ENCODE data around the gene PDIA6. TPM values are rescaled to one million over a fixed set of nuclear protein-coding genes. Genes with fewer than 3 reads are reported as not detected.
A peak's percentile ranks its signal among the peaks of the same experiment; 100 is the strongest.
"Not testable (repeated sequence)": the region's sequence is repeated elsewhere in the genome, so short reads cannot be mapped to it uniquely, and the experiment has no call there.

The PDIA6 gene
- total RNA-seq, 1 donor from 2014 or later, result 125 TPM

DNA sequence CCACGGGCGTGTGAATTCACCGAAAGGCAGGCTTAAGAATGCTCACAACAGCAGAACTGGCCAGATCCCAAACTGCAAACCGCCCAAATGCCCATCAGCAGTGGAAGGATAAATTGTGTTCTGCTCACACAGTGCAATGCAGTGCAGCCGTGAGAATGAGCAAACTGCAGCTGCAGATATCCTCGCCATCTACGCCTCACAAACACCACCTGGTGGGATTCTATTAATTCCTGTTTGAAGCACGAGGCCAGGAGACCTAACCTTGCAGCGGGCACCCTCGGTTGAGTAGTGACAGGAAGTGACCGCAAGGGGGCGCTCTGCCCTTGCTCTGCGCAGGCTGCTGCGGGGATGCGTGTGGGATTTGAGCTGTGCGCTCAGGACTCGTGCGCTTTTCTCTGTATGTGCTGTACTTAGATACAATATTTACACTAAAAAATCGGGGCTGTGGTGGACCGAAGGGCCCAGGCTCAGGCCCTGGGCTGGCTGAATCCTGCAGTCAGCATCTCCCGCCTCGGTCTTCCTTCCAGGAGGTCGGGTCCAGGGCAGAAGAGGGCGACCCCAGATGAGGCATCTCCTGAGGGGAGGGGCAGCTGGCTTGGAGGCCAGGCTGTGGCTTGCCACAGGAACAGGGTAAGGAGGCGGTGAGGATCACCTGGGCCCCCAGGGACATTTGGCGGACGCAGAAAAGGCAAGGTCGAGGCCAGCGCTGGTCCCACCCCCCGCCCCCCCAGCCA lies 19.8 kb upstream of the PDIA6 start:
- peak; percentile 64 for DNase-seq

DNA sequence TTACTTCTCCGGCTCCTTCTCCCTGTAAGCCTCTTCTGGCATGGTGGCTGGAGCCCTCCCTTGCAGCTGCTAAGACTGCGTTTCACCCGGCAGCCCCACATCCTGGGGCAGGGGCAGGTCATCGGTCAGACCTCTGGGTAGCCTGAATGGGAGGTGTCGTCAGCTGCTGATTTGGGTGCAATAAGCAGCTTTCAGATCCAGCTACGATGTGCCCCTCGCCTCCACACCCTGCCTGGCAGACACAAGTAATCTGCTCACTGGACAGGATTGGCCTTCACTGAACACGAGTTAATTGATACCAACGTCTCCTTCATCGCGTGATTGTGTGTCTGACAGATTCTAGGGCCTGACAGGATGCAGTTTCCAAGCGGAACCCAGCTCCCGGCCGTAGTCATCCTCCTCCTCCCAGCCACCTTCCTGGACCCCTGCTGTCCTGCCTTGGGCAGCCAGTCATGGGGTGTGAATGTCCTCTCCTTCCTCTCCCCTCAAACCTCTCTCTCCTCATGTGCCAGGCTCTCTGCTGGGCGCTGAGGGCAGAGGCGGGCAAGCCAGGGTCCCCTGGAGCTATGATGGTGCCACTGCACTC lies 18.9 kb upstream of the PDIA6 start:
- DNase-seq, result no peak

DNA sequence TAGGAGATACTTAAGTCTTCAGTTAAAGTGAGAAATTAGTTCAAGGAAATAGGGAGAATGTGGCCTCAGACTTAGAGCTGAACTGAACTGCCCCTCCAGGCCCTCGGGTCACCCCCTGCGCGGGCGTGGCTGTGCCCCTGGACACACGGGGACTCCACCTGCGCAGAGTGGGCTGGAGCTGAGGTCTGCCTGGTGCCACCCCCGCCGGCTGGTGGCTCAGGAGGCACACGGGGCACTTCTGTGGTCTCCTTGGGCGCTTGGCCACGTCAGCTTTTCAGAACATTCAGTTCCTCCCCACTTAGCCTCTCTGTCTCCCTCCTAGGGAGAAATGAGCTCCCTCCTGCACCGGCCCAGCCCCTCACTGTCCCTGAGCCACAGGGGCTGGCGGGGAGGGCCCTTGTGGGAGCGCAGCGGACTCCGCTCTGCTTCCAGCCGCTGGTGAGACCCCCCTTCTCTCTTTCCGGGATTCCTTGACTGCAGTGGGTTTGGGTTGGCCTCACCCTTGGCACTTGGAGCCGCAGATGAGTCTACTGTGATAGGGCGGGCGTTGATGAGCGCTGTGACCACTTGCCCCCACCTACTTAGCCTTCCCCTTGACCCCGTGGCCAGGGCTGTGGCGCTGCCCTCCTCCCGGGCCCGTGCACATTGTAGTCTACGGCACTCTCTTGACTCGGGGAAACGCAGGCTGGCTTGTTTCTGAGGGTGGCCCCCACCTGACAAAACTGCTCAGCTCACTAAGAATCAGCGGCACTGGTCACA lies 18.2 kb upstream of the PDIA6 start:
- no peak for DNase-seq

DNA sequence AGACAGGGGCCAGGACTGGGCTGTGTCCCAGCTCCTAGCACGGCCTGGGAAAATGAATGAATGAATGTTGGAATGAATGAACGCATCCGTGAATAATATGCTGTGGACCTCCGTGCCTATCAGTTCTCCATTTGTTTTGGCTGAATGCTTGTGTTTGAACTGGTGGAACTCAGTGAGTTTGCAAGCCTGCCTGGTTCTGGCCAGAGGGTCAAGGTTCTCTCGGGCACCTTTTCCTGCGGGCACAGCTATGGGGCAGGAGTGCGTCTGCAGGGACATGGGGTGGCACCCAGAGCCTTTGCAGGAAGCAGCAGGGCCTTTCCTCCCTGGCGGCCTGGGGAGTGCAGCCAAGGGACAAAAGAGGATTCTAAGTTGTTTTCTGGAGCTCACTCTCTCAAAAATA lies 17.6 kb upstream of the PDIA6 start:
- no peak for DNase-seq

DNA sequence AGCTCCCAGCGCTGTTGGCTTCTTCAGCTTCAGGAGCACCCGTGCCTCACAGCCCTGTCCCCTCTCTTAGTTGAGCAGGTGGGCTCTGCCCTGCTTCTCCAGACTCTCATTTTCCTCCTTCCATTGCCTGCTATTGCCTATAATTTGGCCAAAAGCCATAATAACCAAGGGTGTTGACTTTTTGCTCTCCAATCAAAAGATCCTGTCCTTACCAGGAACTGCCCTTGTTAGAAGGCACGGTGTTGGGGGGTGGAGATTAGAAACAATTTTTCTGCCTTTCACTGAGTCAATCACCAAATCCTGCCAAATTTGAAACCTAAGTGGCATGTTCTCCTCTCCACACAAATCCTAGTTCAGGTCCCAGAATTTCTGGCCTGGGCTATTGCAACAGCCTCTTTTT lies 16.7 kb upstream of the PDIA6 start:
- DNase-seq, result no peak

DNA sequence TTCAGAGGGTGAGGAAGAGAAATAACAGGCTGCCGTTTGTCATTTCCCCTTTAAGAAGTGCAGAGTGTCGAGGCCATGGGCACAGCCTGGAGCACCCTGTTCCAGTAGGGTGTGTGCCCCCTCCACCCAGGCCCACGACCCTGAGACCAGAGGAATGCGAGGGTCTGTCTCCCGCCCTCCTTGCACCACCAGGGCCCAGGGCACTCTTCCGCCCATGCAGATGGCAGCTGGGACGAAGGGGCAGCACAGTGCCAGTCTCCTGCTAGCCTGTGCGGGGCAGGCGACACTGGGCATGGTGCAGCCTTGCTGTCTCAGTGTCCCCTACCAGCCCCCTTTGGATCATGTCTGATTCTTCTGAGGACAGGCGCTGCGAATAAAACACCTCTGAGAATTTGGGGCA lies 15.8 kb upstream of the PDIA6 start:
- DNase-seq, result no peak

DNA sequence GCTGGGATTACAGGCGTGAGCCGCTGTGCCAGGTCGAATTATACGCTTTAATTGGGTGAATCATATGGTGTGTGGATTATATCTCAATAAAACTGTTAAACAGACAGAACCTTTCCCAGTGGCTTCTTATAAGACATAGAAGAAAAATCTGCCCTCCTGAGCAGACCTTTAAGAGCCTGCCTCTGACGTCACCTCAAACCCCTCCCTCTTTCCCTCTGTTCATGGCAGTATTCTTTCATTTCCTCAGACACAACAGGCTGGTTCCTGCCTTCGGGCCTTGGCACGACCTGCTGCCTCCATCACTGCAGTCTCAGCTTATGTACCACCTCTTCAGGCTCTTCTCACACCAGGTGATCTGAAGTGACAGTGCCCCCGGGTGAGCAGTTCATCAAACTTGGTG lies 14.0 kb upstream of the PDIA6 start:
- no peak for DNase-seq

DNA sequence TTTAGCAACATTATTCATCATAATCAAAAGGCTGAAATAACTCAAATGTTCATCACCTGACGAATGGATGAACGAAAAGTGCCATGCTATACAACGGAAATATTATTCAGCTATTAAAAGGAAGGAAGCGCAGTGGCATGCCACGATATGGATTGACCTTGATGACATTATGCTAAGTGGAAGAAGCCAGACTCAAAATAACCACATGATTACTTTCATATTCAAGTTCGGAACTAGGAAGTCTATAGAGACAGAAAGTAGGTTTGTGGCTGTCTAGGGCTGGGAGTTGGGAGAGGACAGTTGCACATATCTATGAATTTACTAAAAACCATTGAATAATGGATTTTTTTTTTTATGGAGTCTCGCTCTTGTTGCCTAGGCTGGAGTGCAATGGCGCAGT lies 13.4 kb upstream of the PDIA6 start:
- no peak for DNase-seq

DNA sequence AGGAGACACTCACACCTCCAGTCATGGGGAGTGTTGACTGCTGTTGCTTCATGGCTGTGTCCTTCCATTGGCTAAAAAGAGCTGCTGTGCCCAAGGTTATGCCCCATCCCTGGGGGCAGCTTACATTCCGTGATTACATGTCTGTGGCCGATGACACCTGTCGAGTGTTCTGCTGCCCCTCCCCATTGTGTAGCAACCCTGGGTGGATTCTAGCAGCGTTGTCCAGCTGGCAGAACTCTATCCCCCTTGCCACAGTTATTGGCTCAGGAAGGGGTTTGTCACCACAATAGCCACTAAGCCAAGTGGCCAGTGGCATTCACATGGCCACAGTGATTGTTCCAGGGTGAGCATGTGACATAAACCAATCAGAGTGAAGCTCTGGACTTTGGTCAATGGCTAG lies 11.6 kb upstream of the PDIA6 start:
- DNase-seq, result no peak

DNA sequence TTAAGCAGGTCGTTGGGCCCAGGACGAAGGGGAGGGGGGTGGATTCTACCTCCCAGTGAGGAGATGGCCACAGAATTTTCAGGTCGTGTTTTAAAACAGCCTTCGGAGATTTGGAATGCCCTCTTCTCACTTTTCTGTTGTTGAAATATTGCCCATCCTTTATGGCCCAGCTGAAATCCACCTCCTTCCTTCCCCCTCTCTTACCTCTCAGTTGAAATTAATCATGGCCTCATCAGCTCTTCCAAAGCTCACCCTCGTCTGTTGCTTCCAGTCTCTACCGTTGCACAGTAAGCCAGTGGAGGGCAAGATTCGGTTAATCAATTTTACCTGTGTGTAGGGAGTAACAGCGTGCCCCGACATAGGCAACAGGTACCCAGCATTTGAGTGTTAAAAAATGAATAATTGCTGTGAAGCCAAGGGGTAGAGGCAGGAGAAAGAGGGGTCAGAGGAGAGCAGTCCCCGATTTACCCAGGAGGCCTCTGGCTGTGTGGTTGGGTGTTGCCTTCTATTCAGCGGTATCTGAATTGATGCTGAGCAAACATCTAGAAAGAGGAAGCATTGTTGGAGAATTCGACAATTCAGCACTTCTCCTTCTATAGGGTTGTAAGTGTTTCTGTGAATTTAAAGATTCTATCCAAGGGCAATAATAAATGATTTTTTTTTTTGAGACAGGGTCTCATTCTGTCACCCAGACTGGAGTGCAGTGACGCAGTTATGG lies 8.6 kb upstream of the PDIA6 start:
- no peak for DNase-seq

DNA sequence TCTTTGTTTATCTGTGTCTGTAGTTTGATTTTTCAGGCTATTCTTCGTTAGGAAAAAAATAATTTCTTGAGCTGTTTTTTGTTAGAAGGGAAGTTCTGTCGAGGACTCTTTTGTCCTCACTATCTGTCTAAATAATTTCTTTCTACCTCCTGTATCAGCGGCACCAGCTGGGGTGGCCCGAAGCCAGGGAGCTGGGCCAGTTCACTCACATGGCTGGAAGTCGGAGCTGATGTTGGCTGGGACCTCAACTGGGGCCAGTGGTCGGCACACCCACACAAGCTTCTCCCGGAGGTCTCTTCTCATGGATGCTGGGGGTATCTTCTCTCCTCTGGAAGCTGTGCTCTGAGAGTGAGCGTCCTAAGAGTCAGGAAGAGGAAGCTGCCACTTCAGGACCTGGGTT lies 8.0 kb upstream of the PDIA6 start:
- no peak for DNase-seq

DNA sequence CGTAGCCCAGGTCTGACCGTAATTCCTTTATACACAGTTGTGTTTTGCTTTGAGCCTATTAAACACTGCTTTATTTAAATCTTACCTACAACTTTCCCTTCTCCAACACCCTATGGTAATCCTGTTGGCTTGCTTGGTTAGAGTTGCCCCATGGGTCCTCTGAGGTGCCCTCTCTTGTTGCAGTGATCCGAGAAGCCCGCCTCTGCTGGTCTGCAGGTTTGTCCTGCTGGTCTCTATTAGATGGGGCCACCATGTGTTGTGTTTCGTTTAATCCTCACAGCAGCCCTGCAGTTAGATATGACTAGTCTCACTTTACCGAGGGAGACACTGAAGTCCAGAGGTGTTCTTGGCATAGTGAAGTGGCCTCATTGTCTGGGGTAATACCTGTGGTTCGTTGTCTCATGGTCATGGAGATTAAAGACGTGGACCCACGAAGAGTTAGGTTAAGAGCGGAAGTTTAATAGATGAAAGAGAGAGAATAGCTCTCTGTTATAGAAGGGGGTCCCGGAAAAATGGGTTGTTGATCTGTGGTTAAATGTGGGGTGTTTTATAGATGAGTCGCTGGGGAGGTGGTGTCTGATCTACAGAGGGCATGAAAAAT lies 7.2 kb upstream of the PDIA6 start:
- no peak for DNase-seq

DNA sequence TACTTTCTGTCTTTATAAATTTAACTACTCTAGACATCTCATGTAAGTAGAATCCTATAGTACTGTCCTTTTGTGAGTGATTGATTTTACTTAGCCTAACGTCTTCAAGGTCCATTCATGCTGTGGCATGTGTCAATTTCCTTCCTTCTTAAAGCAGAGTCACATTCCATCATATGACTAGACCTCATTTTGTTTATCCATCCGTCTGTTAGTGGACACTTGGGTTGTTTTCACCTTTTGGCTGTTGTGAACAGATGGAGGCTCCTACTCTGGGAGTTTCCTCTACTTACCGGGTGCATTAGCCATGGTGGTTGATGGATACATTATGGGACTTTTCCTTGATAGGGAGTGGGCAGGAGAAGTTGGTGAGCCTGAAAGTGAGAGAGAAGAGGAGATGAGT lies 6.4 kb upstream of the PDIA6 start:
- no peak for DNase-seq

DNA sequence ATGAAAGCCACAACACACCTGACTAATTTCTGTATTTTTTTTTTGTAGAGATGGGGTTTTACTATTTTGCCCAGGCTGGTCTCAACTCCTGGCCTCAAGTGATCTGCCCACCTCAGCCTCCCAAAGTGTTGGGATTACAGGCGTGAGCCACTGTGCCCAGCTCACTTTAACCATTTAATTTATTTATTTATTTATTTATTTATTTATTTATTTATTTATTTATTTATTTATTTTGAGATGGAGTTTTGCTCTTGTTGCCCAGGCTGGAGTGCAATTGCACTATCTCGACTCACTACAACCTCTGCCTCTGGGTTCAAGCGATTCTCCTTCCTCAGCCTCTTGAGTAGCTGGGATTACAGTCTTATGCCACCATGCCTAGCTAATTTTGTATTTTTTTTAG lies 5.7 kb upstream of the PDIA6 start:
- not testable (repeated sequence) for DNase-seq

DNA sequence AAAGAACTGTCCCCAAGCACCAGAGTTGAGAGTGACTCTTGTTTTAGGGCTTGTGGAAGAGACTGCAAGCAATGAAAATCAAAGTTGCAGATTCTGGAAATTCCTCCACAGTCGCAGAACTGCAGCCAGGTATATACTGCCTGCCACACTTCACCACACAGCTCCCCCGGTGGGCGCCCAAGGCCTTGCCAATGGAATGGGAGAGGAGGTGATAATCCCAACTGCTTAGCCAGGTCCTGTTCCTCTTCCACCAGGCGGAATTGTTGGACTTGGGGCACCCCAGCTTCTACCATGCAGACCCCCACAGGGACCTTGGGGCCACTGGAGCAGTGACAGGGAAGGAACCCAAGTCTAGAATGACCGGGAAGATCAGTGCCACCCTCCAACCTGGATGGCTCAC lies 4.8 kb upstream of the PDIA6 start:
- no peak for DNase-seq

DNA sequence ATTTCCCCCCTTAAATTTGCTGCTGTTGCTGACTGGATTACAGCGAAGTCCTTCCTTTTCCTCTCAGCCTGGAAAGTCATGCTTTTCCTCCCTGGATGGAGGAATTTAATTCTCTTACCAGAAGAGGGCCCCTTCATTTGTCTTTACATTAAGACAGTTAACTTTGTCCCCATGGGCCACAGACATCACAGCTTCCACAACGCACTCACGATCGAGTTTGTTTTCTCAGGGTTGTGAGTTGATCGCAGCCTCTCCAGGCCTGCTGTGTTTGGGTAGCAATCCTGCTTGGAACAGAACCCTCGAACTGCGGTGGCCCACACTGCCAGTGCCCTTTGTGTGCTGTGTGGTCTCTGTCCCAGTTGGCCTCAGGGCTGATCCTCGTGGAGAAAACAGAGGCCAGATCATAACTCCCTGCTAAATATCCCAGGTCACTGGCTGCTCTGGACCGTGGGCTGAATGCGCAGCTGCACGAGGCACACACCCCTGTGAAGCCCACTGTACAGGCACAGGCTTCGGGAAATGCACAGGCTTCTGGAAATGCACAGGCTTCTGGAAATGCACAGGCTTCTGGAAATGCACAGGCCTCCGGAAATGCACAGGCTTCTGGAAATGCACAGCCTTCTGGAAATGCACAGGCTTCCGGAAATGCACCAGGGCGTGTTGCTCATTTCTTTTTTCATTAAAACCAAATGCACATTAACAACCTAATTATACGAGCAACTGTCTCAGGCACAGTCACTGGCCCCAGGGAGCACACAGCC lies 2.2 kb upstream of the PDIA6 start:
- DNase-seq, result peak; percentile 27

DNA sequence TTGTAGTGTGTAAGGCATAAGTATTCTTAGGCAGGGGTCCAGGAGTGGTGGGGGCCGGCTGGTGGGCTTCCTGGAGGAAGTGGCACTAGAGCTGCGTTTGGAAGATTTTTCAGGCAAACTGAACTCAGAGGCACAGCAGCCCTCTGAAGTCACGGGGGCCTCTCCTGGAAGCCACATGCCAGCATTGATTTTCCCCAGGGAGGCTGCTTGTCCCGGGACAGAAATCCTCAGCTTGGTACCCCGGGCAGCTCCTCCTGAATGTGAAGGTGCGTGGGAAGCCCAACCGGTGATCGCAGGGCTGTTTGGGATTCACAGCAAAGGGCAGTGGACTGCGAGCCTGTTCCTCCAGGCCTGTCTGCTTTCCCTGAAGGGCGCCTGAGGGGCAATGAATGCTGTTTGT lies 1.6 kb upstream of the PDIA6 start:
- DNase-seq, result no peak

DNA sequence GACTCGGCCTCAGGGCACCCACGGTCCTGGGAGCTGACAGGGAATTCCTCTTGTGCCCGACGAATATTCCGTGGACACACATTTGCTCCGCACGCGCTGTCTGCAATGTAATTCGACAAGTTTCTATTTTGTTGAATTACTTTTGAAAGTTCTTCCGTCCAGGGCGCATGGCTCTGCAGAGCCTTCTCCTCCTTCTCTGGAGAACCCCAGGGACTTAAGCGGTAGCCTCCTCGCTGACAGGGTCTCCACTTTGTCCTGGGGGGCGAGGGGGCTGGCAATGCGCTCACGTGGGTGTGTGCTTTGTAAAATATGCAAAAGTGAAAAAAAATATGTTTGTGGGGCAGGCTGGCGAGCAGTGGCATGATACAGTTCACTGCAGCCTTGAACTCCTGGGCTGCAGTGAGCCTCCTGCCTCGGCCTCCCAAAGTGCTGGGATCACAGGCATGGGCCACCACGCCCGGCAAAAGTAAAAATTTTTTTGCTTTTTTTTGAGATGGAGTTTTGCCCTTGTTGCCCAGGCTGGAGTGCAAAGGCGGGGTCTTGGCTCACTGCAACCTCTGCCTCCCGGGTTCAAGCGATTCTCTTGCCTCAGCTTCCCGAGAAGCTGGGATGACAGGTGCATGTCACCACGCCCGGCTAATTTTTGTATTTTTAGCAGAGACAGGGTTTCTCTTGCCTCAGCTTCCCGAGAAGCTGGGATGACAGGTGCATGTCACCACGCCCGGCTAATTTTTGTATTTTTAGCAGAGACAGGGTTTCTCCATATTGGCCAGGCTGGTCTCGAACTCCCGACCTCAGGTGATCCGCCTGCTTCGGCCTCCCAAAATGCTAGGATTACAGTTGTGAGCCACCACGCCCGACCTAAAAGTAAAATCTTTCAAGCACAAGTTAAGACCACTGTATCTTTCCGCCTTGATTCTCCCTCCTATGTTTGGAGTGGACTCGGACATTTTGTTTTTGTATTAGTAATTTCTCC lies 866 bp upstream of the PDIA6 start:
- DNase-seq, result not testable (repeated sequence)

DNA sequence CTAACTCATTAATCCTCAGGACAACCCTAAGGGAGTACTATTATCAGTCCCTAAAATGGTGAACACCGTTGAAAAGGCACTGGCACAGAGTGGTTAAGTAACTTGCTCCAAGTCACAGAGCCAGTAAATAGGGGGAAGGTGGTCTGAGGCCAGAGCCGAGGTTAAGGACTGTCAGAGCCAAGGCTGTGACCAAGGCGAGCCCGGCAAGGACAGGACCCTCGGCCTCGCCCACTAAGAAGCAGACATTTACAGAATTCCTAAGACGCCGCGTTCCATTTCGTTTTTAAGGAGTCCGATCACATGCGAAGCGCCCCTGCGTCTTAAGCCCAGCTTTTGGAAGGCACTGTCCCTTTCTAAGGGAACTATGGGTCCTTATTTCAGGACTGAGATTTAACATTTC lies 1.1 kb downstream of the PDIA6 start:
- DNase-seq, result no peak
